Measurements from ENCODE around the gene GTF3A.

The GTF3A gene

DNA sequence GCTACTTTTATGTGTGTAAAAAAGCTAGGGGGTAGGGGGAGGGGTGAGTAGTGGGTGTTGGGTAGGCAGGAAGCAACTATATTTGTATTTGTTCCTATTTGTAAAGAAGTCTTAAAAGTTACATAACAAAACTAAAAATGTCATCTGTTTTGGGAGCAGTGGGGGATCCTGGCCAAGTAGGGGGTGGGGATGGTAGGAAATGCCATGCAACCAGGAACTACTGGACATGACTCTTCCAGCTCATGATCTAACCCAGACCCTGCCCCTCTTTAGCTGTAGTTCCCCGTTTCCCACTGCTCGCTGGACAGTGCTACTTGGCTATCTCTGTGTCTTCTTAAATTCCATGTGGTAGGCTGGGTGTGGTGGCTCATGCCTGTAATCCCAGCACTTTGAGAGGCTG, 3.2 kb downstream of the GTF3A start:
- TF ChIP-seq, protein P1, sequence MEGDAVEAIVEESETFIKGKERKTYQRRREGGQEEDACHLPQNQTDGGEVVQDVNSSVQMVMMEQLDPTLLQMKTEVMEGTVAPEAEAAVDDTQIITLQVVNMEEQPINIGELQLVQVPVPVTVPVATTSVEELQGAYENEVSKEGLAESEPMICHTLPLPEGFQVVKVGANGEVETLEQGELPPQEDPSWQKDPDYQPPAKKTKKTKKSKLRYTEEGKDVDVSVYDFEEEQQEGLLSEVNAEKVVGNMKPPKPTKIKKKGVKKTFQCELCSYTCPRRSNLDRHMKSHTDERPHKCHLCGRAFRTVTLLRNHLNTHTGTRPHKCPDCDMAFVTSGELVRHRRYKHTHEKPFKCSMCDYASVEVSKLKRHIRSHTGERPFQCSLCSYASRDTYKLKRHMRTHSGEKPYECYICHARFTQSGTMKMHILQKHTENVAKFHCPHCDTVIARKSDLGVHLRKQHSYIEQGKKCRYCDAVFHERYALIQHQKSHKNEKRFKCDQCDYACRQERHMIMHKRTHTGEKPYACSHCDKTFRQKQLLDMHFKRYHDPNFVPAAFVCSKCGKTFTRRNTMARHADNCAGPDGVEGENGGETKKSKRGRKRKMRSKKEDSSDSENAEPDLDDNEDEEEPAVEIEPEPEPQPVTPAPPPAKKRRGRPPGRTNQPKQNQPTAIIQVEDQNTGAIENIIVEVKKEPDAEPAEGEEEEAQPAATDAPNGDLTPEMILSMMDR (IDR thresholded peaks at IDR 0.05; ENCODE audit: low read depth, low read length), result no peak
- DNase-seq (ENCODE audit: low read depth, low spot score), result no peak
- H3K4me3 ChIP-seq (ENCODE audit: low read depth, low read length), result no peak overlapping the region
- in situ Hi-C loops (cut with HindIII; ENCODE audit: low sequenced_read_pairs), result no loop called here

DNA sequence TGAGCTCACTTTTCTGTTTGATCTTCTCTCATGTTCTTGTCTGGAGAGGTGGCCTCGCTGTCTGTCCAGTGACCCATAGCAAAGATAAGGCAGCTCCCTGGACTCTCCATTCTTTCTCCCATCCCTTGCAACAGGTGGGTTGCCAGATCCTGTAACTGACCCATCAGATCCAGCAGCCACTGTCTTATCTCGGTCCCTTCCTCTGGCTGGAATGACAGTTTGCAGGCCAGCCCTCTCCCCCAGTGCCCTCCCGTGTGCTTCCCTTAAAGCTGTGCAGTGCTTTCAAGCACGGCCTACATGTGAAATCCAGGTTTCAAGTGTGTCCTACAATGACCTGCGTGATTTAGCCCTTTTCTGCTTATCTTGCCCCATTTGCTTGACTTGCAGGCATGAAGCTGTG, 3.7 kb downstream of the GTF3A start:
- TF ChIP-seq, protein P1 (IDR thresholded peaks at IDR 0.05; ENCODE audit: low read depth, low read length), result no peak
- no peak overlapping the region for H3K4me3 ChIP-seq (ENCODE audit: low read depth, low read length)
- in situ Hi-C loops (cut with HindIII; ENCODE audit: low sequenced_read_pairs), result no loop called here
- no peak for DNase-seq (ENCODE audit: low read depth, low spot score)

DNA sequence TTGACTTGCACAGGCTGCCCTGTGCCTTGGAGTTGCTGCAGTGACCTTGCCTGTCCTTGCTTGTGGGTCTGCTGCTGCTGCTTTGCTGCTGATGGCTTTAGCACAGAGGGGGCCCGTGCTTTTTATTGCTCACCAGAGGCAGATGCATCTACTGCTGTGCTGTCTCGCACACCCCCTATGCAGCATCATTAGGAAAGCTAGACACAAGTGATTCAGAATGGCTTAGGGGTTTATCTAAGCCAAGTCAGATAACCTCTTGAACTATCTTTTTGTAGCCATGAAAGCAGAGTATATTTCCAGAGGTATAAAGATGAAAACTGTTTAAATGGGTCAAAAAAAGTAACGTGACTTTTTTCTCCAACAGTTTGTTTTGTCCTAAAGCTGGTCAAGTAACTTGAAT, 7.8 kb downstream of the GTF3A start:
- DNase-seq (ENCODE audit: low read depth, low spot score), result no peak
- in situ Hi-C loops (cut with HindIII; ENCODE audit: low sequenced_read_pairs), result no loop called here
- H3K4me3 ChIP-seq (ENCODE audit: low read depth, low read length), result no peak overlapping the region
- TF ChIP-seq, protein P1 (IDR thresholded peaks at IDR 0.05; ENCODE audit: low read depth, low read length), result no peak

DNA sequence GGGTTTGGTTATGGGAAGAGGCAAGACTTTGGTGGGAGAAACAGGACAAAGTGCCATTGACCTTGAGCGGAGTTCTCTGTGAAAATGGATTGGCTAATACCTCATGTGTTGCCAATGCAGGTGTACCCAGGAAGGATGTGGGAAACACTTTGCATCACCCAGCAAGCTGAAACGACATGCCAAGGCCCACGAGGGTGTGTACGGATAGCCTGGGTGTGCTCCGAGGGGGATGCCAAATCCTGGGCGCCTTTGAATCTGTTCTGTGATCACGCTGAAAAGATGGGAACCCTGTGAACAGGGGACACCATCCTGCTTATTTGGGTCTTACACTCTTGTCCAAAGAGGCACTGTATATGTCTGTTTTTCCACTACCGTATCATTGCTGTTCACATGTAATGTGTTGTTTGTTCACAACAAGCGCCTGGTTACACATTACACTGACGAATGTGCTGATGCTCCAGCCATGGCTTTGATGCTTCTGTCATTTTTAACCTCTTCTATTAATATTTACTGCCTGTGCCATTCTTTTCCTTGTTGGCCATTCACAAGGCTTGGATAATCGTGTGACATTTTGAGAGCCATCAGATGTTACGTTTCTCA, 8.3 kb downstream of the GTF3A start:
- no peak for DNase-seq (ENCODE audit: low read depth, low spot score)
- in situ Hi-C loops (cut with HindIII; ENCODE audit: low sequenced_read_pairs), result no loop called here
- TF ChIP-seq, protein P1 (IDR thresholded peaks at IDR 0.05; ENCODE audit: low read depth, low read length), result no peak
- no peak overlapping the region for H3K4me3 ChIP-seq (ENCODE audit: low read depth, low read length)

DNA sequence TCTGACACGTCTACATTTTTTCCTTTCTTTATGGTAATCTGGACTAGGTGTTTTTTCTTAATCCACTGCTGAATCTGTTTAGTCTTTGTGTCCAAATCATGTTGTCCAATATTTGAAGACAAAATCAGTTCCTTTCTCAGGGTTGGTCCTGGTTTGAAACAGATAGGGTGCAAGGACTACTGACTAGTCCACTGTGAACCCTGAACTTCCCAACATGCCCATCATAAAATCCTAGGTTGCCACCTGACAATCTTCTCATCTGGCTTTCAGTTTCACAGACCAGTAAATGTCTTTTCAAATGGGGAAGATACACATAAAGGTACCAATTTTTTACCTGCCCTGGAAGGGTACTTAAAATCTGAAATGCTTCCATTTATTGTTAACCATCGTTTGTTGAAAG, 12.7 kb downstream of the GTF3A start:
- TF ChIP-seq, protein P1 (IDR thresholded peaks at IDR 0.05; ENCODE audit: low read depth, low read length), result no peak
- in situ Hi-C loops (cut with HindIII; ENCODE audit: low sequenced_read_pairs), result no loop called here
- no peak overlapping the region for H3K4me3 ChIP-seq (ENCODE audit: low read depth, low read length)
- DNase-seq (ENCODE audit: low read depth, low spot score), result no peak

DNA sequence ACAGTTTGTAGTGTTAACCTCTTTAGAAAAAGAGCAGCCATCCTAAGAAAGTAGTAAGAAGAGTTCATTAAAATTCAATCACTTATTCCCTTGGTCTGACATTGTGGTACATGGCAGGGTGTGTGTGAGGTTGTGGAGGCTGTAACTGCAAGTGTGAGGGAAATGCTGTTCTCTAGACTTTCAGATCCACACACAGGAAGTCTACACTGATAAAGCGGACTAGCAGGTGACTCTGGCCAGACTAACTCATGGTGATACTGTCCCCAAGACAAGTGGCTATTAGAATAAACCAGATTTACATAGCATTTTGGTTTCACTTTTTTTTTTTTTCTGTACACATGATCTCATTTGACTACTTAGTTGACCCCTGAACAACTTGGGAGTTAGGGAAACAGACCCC, 16.0 kb downstream of the GTF3A start:
- H3K4me3 ChIP-seq (ENCODE audit: low read depth, low read length), result no peak overlapping the region
- TF ChIP-seq, protein P1 (IDR thresholded peaks at IDR 0.05; ENCODE audit: low read depth, low read length), result no peak
- DNase-seq (ENCODE audit: low read depth, low spot score), result no peak
- in situ Hi-C loops (cut with HindIII; ENCODE audit: low sequenced_read_pairs), result no loop called here
